Esophagus muscularis mucosa (tissue), 4 donors: Measurements from ENCODE around the gene SLC6A18.

Experiments
- EP300 ChIP-seq: sonication (generic); formaldehyde crosslinking; IDR thresholded peaks from one replicate; pipeline ENCODE4 v1.6.1; 2017; ENCODE audit warnings: antibody characterized with exemption
- POLR2A ChIP-seq: fragments of 450-650 bp; IDR thresholded peaks from one replicate; pipeline ENCODE4 v1.6.1; 2017; ENCODE audit warnings: antibody characterized with exemption, moderate library complexity, mild to moderate bottlenecking, low read depth
- POLR2AphosphoS5 ChIP-seq, 2 donors: sonication (generic); formaldehyde crosslinking; IDR thresholded peaks; one replicate each; pipeline ENCODE4 v1.6.1; 2017; ENCODE audit warnings: antibody characterized with exemption in 2 of 2
- TF ChIP-seq, protein P1 (sequence below), 3 experiments: fragments of 200-600 bp in 2 of 3; fragments of 450-650 bp in 1 of 3; sonication (generic) in 2 of 3; IDR thresholded peaks; one replicate each; pipeline ENCODE4 v1.5.1; 2017 to 2019; ENCODE audit warnings: antibody characterized with exemption in 3 of 3, mild to moderate bottlenecking in 2 of 3, moderate library complexity in 1 of 3

DNA sequence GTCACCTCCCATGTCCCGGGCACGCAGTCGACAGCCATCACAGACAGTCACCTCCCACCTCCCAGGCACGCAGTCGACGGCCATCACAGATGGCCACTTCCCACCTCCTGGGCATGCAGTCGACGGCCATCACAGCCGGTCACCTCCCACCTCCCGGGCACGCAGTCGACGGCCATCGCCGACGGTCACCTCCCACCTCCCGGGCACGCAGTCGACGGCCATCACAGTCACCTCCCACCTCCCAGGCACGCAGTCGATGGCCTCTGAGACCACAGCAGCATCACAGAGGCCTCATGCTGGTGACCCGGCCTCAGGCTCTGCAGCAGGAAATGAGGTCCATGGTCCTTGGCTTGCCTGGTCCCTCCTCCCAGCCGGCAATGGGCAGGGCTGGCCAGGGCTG lies 29.3 kb upstream of the SLC6A18 start:
- TF ChIP-seq, protein P1, sequence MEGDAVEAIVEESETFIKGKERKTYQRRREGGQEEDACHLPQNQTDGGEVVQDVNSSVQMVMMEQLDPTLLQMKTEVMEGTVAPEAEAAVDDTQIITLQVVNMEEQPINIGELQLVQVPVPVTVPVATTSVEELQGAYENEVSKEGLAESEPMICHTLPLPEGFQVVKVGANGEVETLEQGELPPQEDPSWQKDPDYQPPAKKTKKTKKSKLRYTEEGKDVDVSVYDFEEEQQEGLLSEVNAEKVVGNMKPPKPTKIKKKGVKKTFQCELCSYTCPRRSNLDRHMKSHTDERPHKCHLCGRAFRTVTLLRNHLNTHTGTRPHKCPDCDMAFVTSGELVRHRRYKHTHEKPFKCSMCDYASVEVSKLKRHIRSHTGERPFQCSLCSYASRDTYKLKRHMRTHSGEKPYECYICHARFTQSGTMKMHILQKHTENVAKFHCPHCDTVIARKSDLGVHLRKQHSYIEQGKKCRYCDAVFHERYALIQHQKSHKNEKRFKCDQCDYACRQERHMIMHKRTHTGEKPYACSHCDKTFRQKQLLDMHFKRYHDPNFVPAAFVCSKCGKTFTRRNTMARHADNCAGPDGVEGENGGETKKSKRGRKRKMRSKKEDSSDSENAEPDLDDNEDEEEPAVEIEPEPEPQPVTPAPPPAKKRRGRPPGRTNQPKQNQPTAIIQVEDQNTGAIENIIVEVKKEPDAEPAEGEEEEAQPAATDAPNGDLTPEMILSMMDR (IDR thresholded peaks at IDR 0.05): no peak
- TF ChIP-seq POLR2A (no peak), EP300 (no peak), POLR2AphosphoS5 (IDR thresholded peaks at IDR 0.05) (no peak)
